HFF-Myc (cell line): Measurements from ENCODE around the gene LATS1.
"Not testable (repeated sequence)": the region's sequence is repeated elsewhere in the genome, so short reads cannot be mapped to it uniquely, and the experiment has no call there.

ENCODE experiments used
- DNase-seq: peaks from one replicate; pipeline ENCODE4 v3.0.0-alpha.2; 2011; ENCODE audit warnings: low read depth; ENCODE audit errors: extremely low read depth
- H3K4me3 ChIP-seq: replicated peaks from 2 replicates; pipeline ENCODE4 v1.5.1; 2011; ENCODE audit warnings: low read depth, mild to moderate bottlenecking, control low read depth, low read length
- CTCF ChIP-seq: IDR thresholded peaks from 2 replicates; pipeline ENCODE4 v1.5.1; 2012; ENCODE audit warnings: mild to moderate bottlenecking, low read depth, low read length, control low read depth; ENCODE audit errors: missing control alignments

The LATS1 gene

DNA sequence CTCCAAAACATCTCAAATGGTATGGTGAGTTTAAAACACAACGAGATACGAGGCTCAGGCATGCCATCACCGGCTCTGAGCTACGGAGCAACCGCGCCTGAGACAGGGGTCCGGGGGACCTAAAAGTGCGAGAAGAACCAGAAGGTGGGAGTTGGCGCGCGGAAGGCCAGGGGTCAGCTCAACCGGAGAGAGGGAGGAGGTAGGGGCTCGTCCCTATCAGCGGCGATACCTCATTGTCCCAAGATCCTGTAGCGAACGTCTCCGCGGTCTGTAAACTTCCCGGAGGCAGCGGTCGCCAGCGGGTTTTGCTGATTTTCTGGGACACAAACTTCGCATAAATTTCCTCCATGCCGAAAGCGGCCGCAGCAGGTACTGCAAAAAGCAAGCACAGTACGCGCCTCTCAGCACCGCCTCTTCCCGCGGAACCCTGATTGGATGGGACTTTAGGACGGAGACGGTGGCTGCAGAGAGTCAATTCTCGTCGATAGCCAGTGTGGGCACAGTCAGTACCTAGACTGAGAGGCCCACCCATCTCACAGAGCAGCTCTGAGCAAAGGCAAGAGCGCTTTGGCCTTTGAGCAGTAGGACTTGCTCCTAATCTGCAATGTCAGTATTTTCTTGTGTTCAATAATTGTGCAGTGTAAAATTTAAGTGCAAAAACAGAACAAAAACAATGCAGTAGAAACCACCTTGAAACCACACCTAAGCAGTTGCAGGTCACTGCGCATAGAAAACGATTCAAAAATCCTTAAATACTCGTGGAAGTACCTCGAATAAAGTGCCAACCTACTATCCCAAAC lies 28.4 kb upstream of the LATS1 start, which contains the start of gene NUP43:
TSS of gene NUP43 (minus strand) at position 383 of the 800 bp plus-strand sequence. CDS start at position 349, 34 bp downstream.
- H3K4me3 ChIP-seq, result peak within 1 kb of the TSS; percentile 90
- TF ChIP-seq CTCF, result peak; percentile 29
- peak; percentile 95 for DNase-seq

DNA sequence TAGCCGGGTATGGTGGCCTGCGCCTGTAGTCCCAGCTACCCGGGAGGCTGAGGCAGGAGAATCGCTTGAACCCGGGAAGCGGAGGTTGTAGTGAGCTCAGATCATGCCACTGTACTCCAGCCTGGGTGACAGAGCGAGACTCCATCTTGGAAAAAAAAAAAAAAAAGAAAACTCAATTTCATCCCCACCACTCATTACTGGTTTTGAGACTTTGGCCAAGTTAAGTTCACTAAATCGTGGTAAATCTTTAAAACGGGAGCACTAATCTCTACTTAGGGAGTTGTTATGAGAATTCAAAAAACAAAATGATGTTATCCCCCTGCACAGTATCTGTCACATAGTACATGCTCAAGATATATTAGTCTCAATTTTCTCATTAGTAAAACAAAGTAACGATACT lies 27.4 kb upstream of the LATS1 start:
- DNase-seq, result not testable (repeated sequence)
- peak overlapping the region; percentile 90 for H3K4me3 ChIP-seq

- no peak overlapping the region for H3K4me3 ChIP-seq
- DNase-seq, result no peak
- no peak for TF ChIP-seq CTCF
These were observed 17.0 kb upstream of the LATS1 start for GRCh38 chr6:149734915-149735314.

- TF ChIP-seq CTCF, result no peak
- DNase-seq, result no peak
- no peak overlapping the region for H3K4me3 ChIP-seq
These were observed 15.3 kb upstream of the LATS1 start for GRCh38 chr6:149733089-149733720.

DNA sequence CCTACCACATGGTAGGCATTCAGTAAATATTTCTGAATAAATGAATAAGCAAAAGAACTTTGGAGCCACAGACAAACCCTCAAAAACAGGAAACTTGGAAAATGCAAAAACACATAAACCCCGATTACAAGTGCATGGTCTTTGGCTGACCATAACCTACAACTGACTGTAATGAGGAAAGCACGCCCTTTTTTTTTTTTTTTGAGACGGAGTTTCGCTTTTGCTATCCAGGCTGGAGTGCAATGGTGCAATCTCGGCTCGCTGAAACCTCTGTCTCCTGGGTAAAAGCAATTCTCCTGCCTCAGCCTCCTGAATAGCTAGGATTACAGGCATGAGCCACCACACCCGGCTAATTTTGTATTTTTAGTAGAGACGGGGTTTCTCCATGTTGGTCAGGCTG lies 11.9 kb upstream of the LATS1 start:
- H3K4me3 ChIP-seq, result no peak overlapping the region
- TF ChIP-seq CTCF, result no peak
- DNase-seq, result no peak

DNA sequence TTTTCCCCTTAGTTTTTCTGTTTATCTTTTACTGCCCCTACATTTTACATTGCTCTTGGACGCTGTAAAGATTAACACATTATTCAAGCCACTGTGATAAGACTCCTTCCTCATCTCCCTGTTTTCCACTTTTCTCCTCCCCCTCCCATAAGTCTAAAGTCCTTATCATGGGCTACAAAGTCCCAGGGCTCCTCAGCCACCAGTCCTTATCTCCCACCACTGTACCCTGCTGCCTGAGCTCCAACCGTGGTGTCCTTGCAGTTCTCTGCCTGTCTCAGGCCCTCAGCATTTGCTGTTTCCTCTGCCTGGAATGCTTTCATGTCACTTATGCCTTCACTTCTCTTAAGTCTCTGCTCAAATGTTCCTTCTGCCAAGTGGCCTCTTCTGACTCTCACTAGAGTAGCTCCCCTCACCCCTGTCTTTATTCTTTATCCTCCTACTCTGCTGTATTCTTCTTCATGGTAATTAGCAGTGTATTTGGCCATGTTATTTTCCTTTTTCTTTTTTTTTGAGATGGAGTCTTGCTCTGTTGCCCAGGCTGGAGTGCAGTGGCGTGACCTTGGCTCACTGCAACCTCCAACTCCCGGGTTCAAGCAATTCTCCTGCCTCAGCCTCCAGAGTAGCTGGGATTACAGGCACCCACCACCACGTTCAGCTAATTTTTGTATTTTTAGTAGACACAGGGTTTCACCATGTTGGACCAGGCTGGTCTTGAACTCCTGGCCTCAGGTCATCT lies 10.8 kb upstream of the LATS1 start:
- H3K4me3 ChIP-seq, result no peak overlapping the region
- no peak for DNase-seq
- no peak for TF ChIP-seq CTCF
